Measurements from ENCODE around the gene HSH2D. TPM values are rescaled to one million over a fixed set of nuclear protein-coding genes. Genes with fewer than 3 reads are reported as not detected.
"Not testable (repeated sequence)": the region's sequence is repeated elsewhere in the genome, so short reads cannot be mapped to it uniquely, and the experiment has no call there.

Gene HSH2D
- total RNA-seq = 1 to 10 TPM; 1.0 to 5.8 (median 1.6) TPM

- DNase-seq (ENCODE audit: low spot score) (no peak), ATAC-seq (ENCODE audit: low FRiP score) (no peak)
- no peak for TF ChIP-seq CTCF (IDR thresholded peaks at IDR 0.05)
Measured at GRCh38 chr19:16143399-16144215, at the start of gene HSH2D. TSS of gene HSH2D (plus strand) at chr19:16143685. CDS start at chr19:16148751, 5,066 bp downstream.

GRCh38 chr19:16094360-16095070, 49.0 kb upstream of the HSH2D start:
- TF ChIP-seq CTCF (IDR thresholded peaks at IDR 0.05) = no peak
- ATAC-seq (ENCODE audit: low FRiP score) = no peak
- no peak for DNase-seq (ENCODE audit: low spot score)

GRCh38 chr19:16095071-16095571, 48.4 kb upstream of the HSH2D start:
- DNase-seq (ENCODE audit: low spot score) (no peak), ATAC-seq (ENCODE audit: low FRiP score) (no peak)
- no peak for TF ChIP-seq CTCF (IDR thresholded peaks at IDR 0.05)

GRCh38 chr19:16096280-16096855, 47.1 kb upstream of the HSH2D start:
- TF ChIP-seq CTCF (IDR thresholded peaks at IDR 0.05) = no peak
- no peak for DNase-seq (ENCODE audit: low spot score)
- no peak for ATAC-seq (ENCODE audit: low FRiP score)

- ATAC-seq (ENCODE audit: low FRiP score) (no peak), DNase-seq (ENCODE audit: low spot score) (no peak)
- TF ChIP-seq CTCF (IDR thresholded peaks at IDR 0.05) = no peak
Measured at GRCh38 chr19:16098416-16098768, 45.1 kb upstream of the HSH2D start.

GRCh38 chr19:16098821-16099220, 44.7 kb upstream of the HSH2D start:
- DNase-seq (ENCODE audit: low spot score) (no peak), ATAC-seq (ENCODE audit: low FRiP score) (no peak)
- TF ChIP-seq CTCF (IDR thresholded peaks at IDR 0.05) = no peak

- ATAC-seq (ENCODE audit: low FRiP score); DNase-seq (ENCODE audit: low spot score): not testable (repeated sequence)
Measured at GRCh38 chr19:16099314-16099965, 44.0 kb upstream of the HSH2D start.

Data from omental fat pad (tissue), 4 donors.